Activated naive CD8-positive, alpha-beta T cell treated with anti-CD3 and anti-CD28 coated beads, Interleukin-2, amount 50 U/mL, for 16 hours (primary cell): Measurements from ENCODE around the gene PLA2G4E.

Source experiments
- DNase-seq: peaks from one replicate; pipeline ENCODE4 v3.0.0-alpha.2; 2020; ENCODE audit warnings: low read depth, low spot score

PLA2G4E gene

GRCh38 chr15:42021593-42021992 lies 751 bp upstream of the PLA2G4E start:
- no peak for DNase-seq

GRCh38 chr15:42018306-42019224 lies 2.3 kb downstream of the PLA2G4E start:
- DNase-seq: no peak

GRCh38 chr15:42016971-42017370 lies 3.9 kb downstream of the PLA2G4E start:
- no peak for DNase-seq

GRCh38 chr15:42014406-42014805 lies 6.4 kb downstream of the PLA2G4E start:
- DNase-seq: no peak

- DNase-seq: no peak
Measured at GRCh38 chr15:42012928-42013482, 7.8 kb downstream of the PLA2G4E start.

GRCh38 chr15:42012241-42012640 lies 8.6 kb downstream of the PLA2G4E start:
- no peak for DNase-seq

- no peak for DNase-seq
Measured at GRCh38 chr15:42011074-42011473, 9.8 kb downstream of the PLA2G4E start.

GRCh38 chr15:42010434-42010833 lies 10.4 kb downstream of the PLA2G4E start:
- DNase-seq: no peak

- DNase-seq: no peak
Measured at GRCh38 chr15:42009474-42009873, 11.4 kb downstream of the PLA2G4E start.

- no peak for DNase-seq
Measured at GRCh38 chr15:42009022-42009421, 11.8 kb downstream of the PLA2G4E start.

GRCh38 chr15:42007386-42007785 lies 13.5 kb downstream of the PLA2G4E start:
- no peak for DNase-seq

- DNase-seq: no peak
Measured at GRCh38 chr15:42002333-42002732, 18.5 kb downstream of the PLA2G4E start.

- no peak for DNase-seq
Measured at GRCh38 chr15:42001236-42001635, 19.6 kb downstream of the PLA2G4E start.

GRCh38 chr15:41999290-42000285 lies 21.3 kb downstream of the PLA2G4E start:
- no peak for DNase-seq

- DNase-seq: no peak
Measured at GRCh38 chr15:41997845-41998244, 23.0 kb downstream of the PLA2G4E start.

GRCh38 chr15:41996921-41997592 lies 23.8 kb downstream of the PLA2G4E start:
- DNase-seq: no peak

- no peak for DNase-seq
Measured at GRCh38 chr15:41996376-41996775, 24.5 kb downstream of the PLA2G4E start.

- no peak for DNase-seq
Measured at GRCh38 chr15:41995476-41995855, 25.4 kb downstream of the PLA2G4E start.

GRCh38 chr15:41994772-41995475 lies 25.9 kb downstream of the PLA2G4E start:
- no peak for DNase-seq

- no peak for DNase-seq
Measured at GRCh38 chr15:41994171-41994650, 26.6 kb downstream of the PLA2G4E start.
